HepG2 (cell line): ENCODE results near the gene URM1. TPM values are rescaled to one million over a fixed set of nuclear protein-coding genes. Genes with fewer than 3 reads are reported as not detected.

Experiments used
- ATAC-seq: fragments of 200-7000 bp; cut with Tn5 transposase; 3 replicates; pipeline ENCODE4 v1.9.1; 2020; ENCODE audit warnings: mild to moderate bottlenecking, moderate library complexity
- BruUV-seq: library from RNA; stranded (reverse); fragments of 400-500 nt; replicated peaks from 2 replicates; lab custom pipeline; 2021; lab: Mats Ljungman, UMichigan
- CTCF ChIA-PET: fragments of 300-600 bp; formaldehyde crosslinking; extraction: SDS; loops from one replicate; lab custom pipeline; 2021; ENCODE audit warnings: low total read pairs, inconsistent platforms, low intra/inter-chr PET ratio; lab: Yijun Ruan, JAX
- POLR2A ChIA-PET: fragments of 350-600 bp; sonication (Branson Sonifier 250); formaldehyde crosslinking; loops from one replicate; lab custom pipeline; 2020; ENCODE audit warnings: antibody characterized with exemption, inconsistent platforms; lab: Yijun Ruan, JAX
- DNase-seq: peaks from one replicate; pipeline ENCODE4 v3.0.0-alpha.2; 2015; ENCODE audit warnings: low spot score
- FAIRE-seq: peaks from 3 replicates; lab custom pipeline; 2011; peaks lifted over from hg19 to GRCh38; lab: Jason Lieb, UNC
- H2AFZ ChIP-seq: one replicate; pipeline ENCODE4 v1.6.1; 2011; ENCODE audit warnings: low read length, inconsistent platforms
- H3K27ac ChIP-seq: fragments of 300-600 bp; 3 replicates; pipeline ENCODE4 v1.8.0; 2011; ENCODE audit warnings: mixed run types, mild to moderate bottlenecking, mixed read lengths, low read length, inconsistent platforms; ENCODE audit not compliant: insufficient read depth; ENCODE audit errors: extremely low read length
- H3K27me3 ChIP-seq, 2 experiments: fragments of 200-600 bp in 1 of 2; 2 replicates in 1 of 2; 3 replicates in 1 of 2; pipeline versions ENCODE4 v1.6.0 to v1.8.0; 2011; ENCODE audit warnings: low read length in 2 of 2, mild to moderate bottlenecking in 2 of 2, moderate library complexity in 2 of 2, inconsistent platforms in 1 of 2; ENCODE audit not compliant: insufficient read depth in 2 of 2, control insufficient read depth in 1 of 2
- H3K36me3 ChIP-seq, 2 experiments: fragments of 200-600 bp in 1 of 2; replicated peaks in 1 of 2; 2 replicates in 1 of 2; 3 replicates in 1 of 2; pipeline versions ENCODE4 v1.5.1 to v1.8.0; 2011; ENCODE audit warnings: low read length in 2 of 2, inconsistent platforms in 1 of 2; ENCODE audit not compliant: insufficient read depth in 2 of 2, control insufficient read depth in 1 of 2
- H3K4me1 ChIP-seq: 2 replicates; pipeline ENCODE4 v1.5.1; 2012; ENCODE audit warnings: low read length, inconsistent platforms; ENCODE audit not compliant: insufficient read depth
- H3K4me2 ChIP-seq: 2 replicates; pipeline ENCODE4 v1.6.0; 2011; ENCODE audit warnings: low read depth, low read length, inconsistent platforms
- H3K4me3 ChIP-seq, 3 experiments: fragments of 200-600 bp in 1 of 3; sonication (generic), shearing (Covaris generic) in 1 of 3; replicated peaks in 1 of 3; 2 replicates each; pipeline ENCODE4 v1.5.1; 2011 to 2016; ENCODE audit warnings: low read length in 3 of 3, inconsistent platforms in 2 of 3, low read depth in 2 of 3, mild to moderate bottlenecking in 2 of 3, control low read depth in 1 of 3, mixed read lengths in 1 of 3; ENCODE audit not compliant: insufficient read depth in 1 of 3
- H3K79me2 ChIP-seq: one replicate; pipeline ENCODE4 v1.6.1; 2011; ENCODE audit warnings: low read length, inconsistent platforms; ENCODE audit not compliant: insufficient read depth
- H3K9ac ChIP-seq: 2 replicates; pipeline ENCODE4 v1.6.0; 2011; ENCODE audit warnings: mild to moderate bottlenecking, low read depth, low read length, inconsistent platforms; ENCODE audit not compliant: insufficient read depth
- H3K9me3 ChIP-seq: 2 replicates; pipeline ENCODE4 v1.5.1; 2012; ENCODE audit warnings: mild to moderate bottlenecking, low read length
- H4K20me1 ChIP-seq: 2 replicates; pipeline ENCODE4 v1.6.0; 2011; ENCODE audit warnings: inconsistent platforms, mild to moderate bottlenecking, low read length, moderate library complexity; ENCODE audit not compliant: insufficient read depth
- ISX ChIP-seq: sonication (generic); formaldehyde crosslinking; conservative IDR thresholded peaks from 2 replicates; pipeline ENCODE4 v1.5.0; 2020; ENCODE audit warnings: missing genetic modification reagents
- KAT2B ChIP-seq: fragments of 150-350 bp; IDR thresholded peaks from 2 replicates; pipeline ENCODE4 v1.6.1; 2014; ENCODE audit warnings: low read depth, low read length, borderline replicate concordance
- NFYB ChIP-seq: sonication (generic); formaldehyde crosslinking; IDR thresholded peaks from 2 replicates; pipeline ENCODE4 v1.4.0; 2020; ENCODE audit warnings: missing genetic modification reagents
- ZC3H4 ChIP-seq: sonication (generic); formaldehyde crosslinking; IDR thresholded peaks from 2 replicates; pipeline ENCODE4 v1.4.0; 2020; ENCODE audit warnings: missing genetic modification reagents, borderline replicate concordance
- ZFP90 ChIP-seq: sonication (generic); formaldehyde crosslinking; IDR thresholded peaks from 2 replicates; pipeline ENCODE4 v1.8.0; 2022; ENCODE audit warnings: missing genetic modification reagents, mild to moderate bottlenecking, inconsistent platforms, borderline replicate concordance
- ZNF263 ChIP-seq: sonication (generic); formaldehyde crosslinking; IDR thresholded peaks from 2 replicates; pipeline ENCODE4 v1.4.0; 2020; ENCODE audit warnings: missing genetic modification reagents
- ZNF382 ChIP-seq: sonication (generic); formaldehyde crosslinking; IDR thresholded peaks from 2 replicates; pipeline ENCODE4 v1.5.0; 2020; ENCODE audit warnings: missing genetic modification reagents, mild to moderate bottlenecking, borderline replicate concordance
- in situ Hi-C: cut with HindIII; loops from 2 replicates; pipeline ENCODE4 v1.10.0; 2017; ENCODE audit warnings: low pct_unique_long_range_greater_than_20kb; ENCODE audit not compliant: extremely low pct_ligation_motif_present
- intact Hi-C: fragments of 100-400 bp; cut with micrococcal nuclease; formaldehyde crosslinking; loops from one replicate; pipeline ENCODE4 v1.10.0; 2022; ENCODE audit not compliant: unreplicated experiment
- polyA plus RNA-seq, 8 experiments: library from polyadenylated mRNA; depleted of rRNA in 3 of 8; stranded (reverse) in 7 of 8; unstranded in 1 of 8; fragments of >200 nt; fragmentation: Illumina TruSeq in 4 of 8; extraction: Trizol in 4 of 8; gene quantifications; 2 replicates each; pipeline versions ENCODE4 v1.2.1 to v1.2.3, GENCODE V29; 2011 to 2016; ENCODE audit warnings: low read depth in 4 of 8, missing spikeins in 1 of 8, mixed read lengths in 1 of 8; ENCODE audit not compliant: insufficient read depth in 1 of 8
- total RNA-seq, 5 experiments: library from RNA; depleted of rRNA; stranded (reverse); fragments of >200 nt; fragmentation: Illumina TruSeq; extraction: Trizol; gene quantifications; 2 replicates each; pipeline ENCODE4 v1.2.3, GENCODE V29; 2016; ENCODE audit warnings: low read depth in 1 of 5
- TF ChIP-seq, protein P1 (sequence below): sonication (generic); formaldehyde crosslinking; IDR thresholded peaks from 2 replicates; pipeline ENCODE4 v1.5.0; 2020; ENCODE audit warnings: mild to moderate bottlenecking, missing genetic modification reagents
- TF ChIP-seq, protein P2 (sequence below), 2 experiments: sonication (generic) in 1 of 2; formaldehyde crosslinking in 1 of 2; IDR thresholded peaks; 2 replicates each; pipeline versions ENCODE4 v1.5.1 to v1.6.1; 2011 to 2020; ENCODE audit warnings: borderline replicate concordance in 1 of 2, low read depth in 1 of 2, low read length in 1 of 2, mild to moderate bottlenecking in 1 of 2, missing genetic modification reagents in 1 of 2, moderate library complexity in 1 of 2
- TF ChIP-seq, protein P3 (sequence below), 2 experiments: sonication (generic) in 1 of 2; formaldehyde crosslinking in 1 of 2; IDR thresholded peaks; 2 replicates each; pipeline versions ENCODE4 v1.4.0 to v1.6.1; 2018 to 2020; ENCODE audit warnings: missing genetic modification reagents in 2 of 2, borderline replicate concordance in 1 of 2, low read depth in 1 of 2, mild to moderate bottlenecking in 1 of 2, missing biosample characterization in 1 of 2

The URM1 gene
- total and polyA plus RNA-seq, 2 of the 13 experiments (the other 11 are each of a cell fraction or from before 2014, with no cell fraction given) = 37.1 to 41.3 TPM

DNA sequence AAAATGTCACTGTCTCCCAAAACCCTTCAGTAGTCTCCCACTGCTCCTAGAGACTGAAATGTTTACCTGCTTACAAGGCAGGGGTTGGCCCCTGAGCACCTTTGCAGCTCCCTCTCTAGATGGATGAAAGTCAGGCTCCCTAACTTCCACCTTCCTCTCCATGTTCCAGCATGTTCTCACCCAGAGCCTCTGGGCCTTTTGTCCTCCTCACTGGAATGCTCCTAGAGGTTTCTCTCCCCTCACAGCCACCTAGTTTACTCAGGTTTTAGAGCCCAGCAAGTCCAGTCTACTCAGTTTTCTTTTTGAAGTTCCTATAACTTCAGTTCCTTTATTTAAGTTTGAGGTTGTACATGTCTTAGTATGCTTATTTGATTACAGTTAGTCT is 815 bp upstream of the URM1 start:
- Histone ChIP-seq H4K20me1 (no peaks in the 10 kb centered on the region), H3K4me3 (peak overlapping the region; percentile 87 to 92 (median 92)), H3K36me3 (peaks cover 1 to 13% of the 10 kb centered on the region in 2 experiments; a peak in 1 of 5 replicates), H3K27ac (peak overlapping the region; percentile 69), H3K4me1 (peaks cover 19% of the 10 kb centered on the region), H3K4me2 (peak overlapping the region; percentile 73), H2AFZ (no peak overlapping the region), H3K79me2 (peaks cover 37% of the 10 kb centered on the region), H3K27me3 (peaks cover 1 to 3% of the 10 kb centered on the region in 2 experiments; a peak in 2 of 5 replicates), H3K9me3 (no peaks in the 10 kb centered on the region), H3K9ac (peak overlapping the region; percentile 95)
- POLR2A ChIA-PET = interaction anchor here (1.2 to 1.6 kb wide), 2 partner anchors 29 to 94 kb away, joined by 6 to 11 read pairs; partner anchors contain the start of genes GOLGA2 and SWI5
- in situ Hi-C loops (no loop called here), intact Hi-C loops (loop anchor here (2.0 kb wide), 1 partner anchor 42 kb away; no protein-coding TSS in a partner anchor)
- ATAC-seq (peak; percentile 39), FAIRE-seq (no peak), DNase-seq (no peak)
- CTCF ChIA-PET = no interaction called here
- TF ChIP-seq ZNF382 (CRISPR knock-in tag) (no peak), NFYB (0 out of 2 replicates have a peak, but pooled peaks have one; percentile 5), ZNF263 (CRISPR knock-in tag) (0 out of 2 replicates have a peak, but pooled peaks have one; percentile 5), ZFP90 (CRISPR knock-in tag) (0 out of 2 replicates have a peak, but pooled peaks have one; percentile 29), KAT2B (no peak), ISX (CRISPR knock-in tag) (0 out of 2 replicates have a peak, but pooled peaks have one; percentile 31), ZC3H4 (CRISPR knock-in tag) (0 out of 2 replicates have a peak, but pooled peaks have one; percentile 41)
- TF ChIP-seq, protein P1, sequence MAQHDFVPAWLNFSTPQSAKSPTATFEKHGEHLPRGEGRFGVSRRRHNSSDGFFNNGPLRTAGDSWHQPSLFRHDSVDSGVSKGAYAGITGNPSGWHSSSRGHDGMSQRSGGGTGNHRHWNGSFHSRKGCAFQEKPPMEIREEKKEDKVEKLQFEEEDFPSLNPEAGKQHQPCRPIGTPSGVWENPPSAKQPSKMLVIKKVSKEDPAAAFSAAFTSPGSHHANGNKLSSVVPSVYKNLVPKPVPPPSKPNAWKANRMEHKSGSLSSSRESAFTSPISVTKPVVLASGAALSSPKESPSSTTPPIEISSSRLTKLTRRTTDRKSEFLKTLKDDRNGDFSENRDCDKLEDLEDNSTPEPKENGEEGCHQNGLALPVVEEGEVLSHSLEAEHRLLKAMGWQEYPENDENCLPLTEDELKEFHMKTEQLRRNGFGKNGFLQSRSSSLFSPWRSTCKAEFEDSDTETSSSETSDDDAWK (CRISPR knock-in tag) = no peak
- TF ChIP-seq, protein P2, sequence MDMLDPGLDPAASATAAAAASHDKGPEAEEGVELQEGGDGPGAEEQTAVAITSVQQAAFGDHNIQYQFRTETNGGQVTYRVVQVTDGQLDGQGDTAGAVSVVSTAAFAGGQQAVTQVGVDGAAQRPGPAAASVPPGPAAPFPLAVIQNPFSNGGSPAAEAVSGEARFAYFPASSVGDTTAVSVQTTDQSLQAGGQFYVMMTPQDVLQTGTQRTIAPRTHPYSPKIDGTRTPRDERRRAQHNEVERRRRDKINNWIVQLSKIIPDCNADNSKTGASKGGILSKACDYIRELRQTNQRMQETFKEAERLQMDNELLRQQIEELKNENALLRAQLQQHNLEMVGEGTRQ (IDR thresholded peaks at IDR 0.05; ENCODE audit: low read depth, low read length) = no peak
- TF ChIP-seq, protein P2 (CRISPR knock-in tag; IDR thresholded peaks at IDR 0.05; ENCODE audit: borderline replicate concordance) = no peak
- TF ChIP-seq, protein P3, sequence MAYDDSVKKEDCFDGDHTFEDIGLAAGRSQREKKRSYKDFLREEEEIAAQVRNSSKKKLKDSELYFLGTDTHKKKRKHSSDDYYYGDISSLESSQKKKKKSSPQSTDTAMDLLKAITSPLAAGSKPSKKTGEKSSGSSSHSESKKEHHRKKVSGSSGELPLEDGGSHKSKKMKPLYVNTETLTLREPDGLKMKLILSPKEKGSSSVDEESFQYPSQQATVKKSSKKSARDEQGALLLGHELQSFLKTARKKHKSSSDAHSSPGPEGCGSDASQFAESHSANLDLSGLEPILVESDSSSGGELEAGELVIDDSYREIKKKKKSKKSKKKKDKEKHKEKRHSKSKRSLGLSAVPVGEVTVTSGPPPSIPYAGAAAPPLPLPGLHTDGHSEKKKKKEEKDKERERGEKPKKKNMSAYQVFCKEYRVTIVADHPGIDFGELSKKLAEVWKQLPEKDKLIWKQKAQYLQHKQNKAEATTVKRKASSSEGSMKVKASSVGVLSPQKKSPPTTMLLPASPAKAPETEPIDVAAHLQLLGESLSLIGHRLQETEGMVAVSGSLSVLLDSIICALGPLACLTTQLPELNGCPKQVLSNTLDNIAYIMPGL (CRISPR knock-in tag; IDR thresholded peaks at IDR 0.05; ENCODE audit: borderline replicate concordance in 1 of 2, low read depth in 1 of 2) = 0 out of 4 replicates have a peak, but pooled peaks of 1 of the 2 experiments have one; percentile 2
- no TSS peak for BruUV-seq
